HG03342 (cell line): Measurements from ENCODE around the gene CCDC9B.

ENCODE experiments used
- ATAC-seq: cut with Tn5 transposase; IDR thresholded peaks from one replicate; pipeline ENCODE4 v1.9.1; 2021; ENCODE audit warnings: mild to moderate bottlenecking, moderate library complexity; ENCODE audit not compliant: unreplicated experiment

CCDC9B gene

DNA sequence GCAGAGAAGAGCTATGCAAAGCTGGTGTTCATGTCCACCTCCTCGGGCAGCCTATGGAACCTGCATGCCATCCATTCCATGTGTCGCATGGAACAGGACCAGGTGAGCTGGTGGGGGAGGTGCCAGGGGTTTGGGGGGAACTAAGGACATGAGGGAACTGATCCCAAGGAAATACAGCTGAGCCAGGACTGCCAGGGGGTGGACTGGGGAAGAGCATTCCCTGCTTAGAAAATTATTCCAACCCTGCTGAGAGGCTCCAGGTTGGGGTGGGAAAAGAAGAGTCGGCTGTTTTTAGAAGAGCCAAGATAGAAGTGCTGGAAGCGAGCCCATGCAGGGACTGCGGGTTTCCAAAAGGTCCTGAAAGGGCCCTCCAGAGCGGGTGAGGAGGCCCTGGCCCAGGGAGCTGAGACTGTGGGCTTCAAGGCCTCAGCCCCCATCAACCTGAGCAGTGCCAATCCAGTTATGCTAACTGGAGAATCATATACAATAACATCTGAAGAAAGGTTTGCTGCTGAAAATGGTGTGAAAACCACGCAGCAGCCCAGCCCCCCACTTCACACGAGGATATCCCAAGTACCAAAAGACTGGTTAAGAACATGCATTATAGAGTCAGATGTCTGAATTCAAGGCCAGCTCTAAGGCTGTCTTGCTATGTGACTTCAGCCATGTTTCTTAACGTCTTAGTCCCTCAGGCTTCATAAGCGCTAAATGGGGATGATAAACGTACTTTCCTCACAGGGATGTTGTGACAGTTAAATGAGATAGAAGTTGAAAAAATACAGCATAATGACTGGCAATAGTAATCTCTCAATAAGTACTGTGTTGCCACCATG is 25.1 kb upstream of the CCDC9B start:
- ATAC-seq = no peak

- no peak for ATAC-seq
Measured at GRCh38 chr15:40365016-40365415, 24.3 kb upstream of the CCDC9B start.

- ATAC-seq = no peak
Measured at GRCh38 chr15:40364251-40364650, 23.5 kb upstream of the CCDC9B start.

DNA sequence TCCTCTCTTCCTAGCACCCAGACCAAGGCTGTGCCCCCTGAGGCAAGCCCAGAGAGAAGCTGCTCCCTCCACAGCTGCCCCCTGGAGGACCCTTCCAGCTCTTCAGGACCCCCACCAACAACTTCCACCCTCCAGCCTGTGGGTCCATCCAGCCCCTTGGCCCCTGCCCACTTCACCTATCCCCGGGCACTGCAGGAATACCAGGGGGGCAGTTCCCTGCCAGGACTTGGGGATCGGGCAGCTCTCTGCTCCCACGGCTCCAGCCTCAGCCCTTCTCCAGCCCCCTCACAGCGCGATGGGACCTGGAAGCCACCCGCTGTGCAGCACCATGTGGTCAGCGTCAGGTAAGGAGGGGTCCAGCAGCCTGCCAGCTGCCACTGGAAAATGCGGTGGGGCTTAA is 22.9 kb upstream of the CCDC9B start:
- ATAC-seq = no peak

DNA sequence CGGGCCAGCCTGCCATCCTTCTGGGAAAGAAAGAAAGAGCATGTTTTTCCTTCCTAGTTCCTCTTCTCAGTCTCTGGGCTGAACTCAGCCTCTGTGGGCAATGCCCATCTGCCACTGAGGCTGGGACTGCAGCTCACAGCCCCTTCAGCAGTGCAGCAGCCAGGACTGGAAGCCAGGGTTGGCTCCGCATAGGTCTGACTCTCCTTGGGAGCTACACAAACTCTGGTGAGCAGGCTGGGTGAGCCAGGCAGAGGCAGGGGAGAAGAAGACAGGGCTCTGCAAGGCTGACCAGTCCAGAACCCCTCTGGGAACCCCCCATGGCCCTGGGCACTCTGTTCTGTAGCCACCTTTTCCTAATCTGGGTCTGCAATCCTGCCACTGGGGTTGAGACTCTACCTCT is 20.9 kb upstream of the CCDC9B start:
- no peak for ATAC-seq

- no peak for ATAC-seq
Measured at GRCh38 chr15:40360015-40360414, 19.3 kb upstream of the CCDC9B start.

- ATAC-seq = no peak
Measured at GRCh38 chr15:40358471-40359353, 18.0 kb upstream of the CCDC9B start.

DNA sequence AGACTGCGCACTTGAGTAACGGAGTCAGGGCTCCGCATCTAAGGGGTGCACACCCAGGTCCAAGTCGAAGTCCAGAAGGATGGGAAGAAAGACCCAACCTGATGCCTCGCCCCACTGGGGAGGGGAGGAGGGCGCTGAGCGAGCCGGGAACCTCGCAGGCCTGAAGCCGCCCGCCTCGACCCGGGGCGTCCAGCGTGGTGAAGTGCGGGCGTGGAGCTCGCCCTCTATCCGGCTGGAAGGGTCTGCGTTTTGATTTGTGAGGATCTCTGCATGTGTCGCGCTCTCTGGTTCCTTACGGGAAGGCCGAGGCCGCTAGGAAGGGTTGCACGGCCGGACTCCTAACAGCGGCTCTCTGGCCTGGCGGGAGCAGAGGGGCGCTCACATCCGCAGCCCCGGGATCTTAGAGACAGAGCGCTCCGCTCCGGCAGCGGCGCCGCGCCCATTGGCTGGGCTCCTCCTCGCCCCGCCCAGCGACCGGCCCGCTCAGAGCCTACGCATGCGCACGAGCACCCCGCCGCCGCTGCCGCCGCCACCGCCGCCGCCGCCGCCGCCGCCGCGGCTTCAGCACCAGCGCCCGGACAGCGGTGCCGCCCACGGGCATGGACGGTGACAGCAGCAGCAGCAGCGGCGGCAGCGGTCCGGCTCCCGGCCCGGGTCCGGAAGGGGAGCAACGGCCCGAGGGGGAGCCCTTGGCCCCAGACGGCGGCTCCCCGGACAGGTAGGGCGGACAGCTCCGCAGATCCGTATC is 17.2 kb upstream of the CCDC9B start, which contains the start of gene DISP2:
DISP2 (plus strand) TSS at position 497 of the 748 bp plus-strand sequence; CDS start at position 600, 103 bp downstream.
- peak; percentile 87 for ATAC-seq

DNA sequence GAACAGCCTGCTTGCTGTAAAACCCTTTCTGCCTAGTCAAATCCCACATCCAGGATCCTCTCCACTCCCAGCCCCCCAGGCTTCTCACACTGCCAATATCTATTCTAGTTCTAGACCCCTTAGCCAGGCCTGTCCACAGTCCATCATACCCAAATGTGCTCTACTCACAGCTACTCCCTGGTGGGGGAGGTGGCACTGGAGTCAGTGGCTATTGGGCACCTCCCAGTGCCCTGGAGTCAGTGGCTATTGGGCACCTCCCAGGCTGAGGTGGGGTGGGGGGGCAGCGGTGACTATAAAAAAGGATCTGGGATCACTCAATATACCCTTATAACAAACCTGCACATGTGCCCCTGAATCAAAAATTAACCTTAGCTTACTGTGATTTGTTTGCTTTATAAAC is 16.5 kb upstream of the CCDC9B start:
- no peak for ATAC-seq

- ATAC-seq = no peak
Measured at GRCh38 chr15:40355976-40356585, 15.3 kb upstream of the CCDC9B start.

DNA sequence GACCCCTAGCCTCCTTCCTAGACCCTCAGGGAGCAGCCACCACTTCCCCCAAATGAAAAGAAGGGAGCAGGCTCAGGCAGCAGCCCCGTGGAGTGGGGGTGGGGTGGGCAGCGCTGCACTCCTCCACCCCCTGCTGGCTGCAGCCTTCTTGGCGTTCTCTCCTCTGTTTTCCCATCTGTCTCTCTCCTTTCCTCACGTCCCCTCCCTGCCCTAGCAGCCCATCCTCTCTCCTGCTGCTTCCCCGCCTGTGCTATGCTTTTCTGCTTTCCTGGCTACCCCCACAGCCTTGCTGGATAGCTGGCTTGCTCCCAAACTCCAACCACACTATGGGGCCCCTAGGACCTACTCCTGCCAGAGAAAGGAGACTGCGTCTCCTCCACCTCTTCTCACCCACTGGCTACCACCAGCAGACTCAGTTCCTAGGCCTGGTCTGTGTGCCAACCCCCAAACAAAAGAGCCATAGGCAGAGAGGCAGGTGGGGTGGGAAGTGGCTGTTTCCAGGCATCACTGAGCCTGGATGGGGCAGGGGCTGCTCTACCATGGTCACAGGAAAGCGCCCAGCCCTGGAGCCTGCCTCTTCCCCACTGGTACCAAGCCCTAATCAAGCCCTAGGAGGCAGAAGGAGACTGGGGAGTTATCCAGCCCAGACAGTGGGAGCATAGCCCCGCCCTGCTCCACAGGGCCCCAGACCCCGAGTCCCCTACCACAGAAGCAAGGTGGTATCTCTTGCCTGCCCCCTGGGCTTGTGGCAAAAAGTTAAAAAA is 13.9 kb upstream of the CCDC9B start:
- ATAC-seq = no peak

DNA sequence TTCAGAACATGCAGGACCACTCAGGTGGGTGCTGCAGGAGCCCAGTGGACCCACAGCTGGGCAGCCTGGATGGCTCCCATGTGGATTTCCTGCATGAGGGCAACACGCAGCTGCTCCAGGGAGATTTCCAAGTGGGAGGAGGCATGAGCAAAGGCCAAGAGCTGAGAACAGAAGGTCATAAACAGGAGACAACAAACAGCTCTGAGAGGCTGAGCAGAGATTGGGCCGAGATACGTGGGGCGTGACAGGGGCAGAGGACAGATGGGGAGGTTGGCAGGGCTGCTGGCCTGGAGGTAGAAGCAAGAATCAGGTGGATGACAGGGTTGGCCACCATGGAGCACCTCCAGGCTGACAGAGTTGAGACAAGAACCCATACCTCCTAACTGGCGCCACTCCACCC is 13.0 kb upstream of the CCDC9B start:
- no peak for ATAC-seq

DNA sequence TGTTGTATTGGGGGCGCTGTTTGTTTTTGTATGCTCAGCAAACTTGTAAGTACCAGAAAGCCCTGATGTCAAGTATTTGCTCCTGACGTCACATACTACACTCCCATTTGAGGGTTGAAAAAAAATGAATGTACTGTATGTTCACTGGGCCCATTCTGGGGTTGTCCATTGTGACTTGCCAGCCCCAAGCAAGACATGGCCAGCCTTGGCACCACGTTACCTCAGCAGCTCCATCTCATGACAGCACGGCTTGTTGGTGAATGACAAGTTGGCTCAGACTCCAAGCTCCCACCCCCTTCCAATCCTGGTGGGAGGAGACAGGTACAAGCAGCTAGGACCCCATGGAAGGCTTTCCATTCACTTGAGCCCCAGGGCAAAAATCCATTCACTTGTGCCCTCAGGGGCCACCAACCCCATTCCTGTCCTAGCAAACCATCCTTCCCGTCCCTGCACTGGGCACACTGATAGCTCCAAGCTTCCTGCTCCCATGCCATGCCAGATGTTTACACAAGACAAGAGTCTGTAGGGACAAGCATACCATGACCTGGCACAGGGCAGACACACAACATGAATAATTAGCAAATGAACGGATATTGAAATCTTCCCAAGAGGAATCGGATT is 11.7 kb upstream of the CCDC9B start:
- no peak for ATAC-seq

DNA sequence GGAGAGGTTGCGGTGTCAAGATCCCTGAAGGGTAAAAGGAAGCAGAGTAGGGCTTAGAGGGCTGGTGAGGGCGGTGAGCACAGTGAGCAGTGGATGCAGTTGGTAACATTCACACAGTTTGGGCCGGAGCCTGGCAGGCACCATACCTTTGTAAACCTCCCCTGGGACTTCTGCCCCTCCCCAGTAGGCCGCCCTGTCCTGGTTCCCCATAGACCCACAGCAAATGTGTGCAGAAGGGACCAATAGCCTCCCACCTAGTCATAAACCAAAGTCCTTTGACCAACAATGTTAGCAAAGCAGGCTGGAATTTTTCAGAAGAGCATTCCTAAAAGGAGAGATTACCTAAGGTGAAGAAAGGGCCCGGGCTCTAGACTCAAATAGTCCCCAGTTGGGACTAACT is 8.4 kb upstream of the CCDC9B start:
- no peak for ATAC-seq

DNA sequence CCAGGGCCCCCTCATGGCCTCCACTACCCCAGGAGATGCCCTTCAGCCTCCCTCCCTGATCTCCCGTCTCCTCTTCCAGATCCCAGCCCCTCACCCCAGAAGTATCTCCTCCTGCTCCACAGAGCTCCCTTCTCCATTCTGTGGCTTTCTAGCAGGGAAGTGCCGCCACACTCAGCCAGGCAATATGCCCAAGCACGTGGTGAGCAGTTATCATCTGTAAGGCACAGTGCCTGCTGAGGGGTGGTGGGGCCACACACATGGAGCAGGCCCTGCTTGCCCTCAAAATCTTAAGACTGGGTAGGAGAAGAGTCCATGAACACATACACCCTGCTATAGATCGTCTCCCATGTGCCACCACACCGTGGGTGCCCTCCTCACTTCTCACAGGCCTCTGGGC is 7.7 kb upstream of the CCDC9B start:
- no peak for ATAC-seq

DNA sequence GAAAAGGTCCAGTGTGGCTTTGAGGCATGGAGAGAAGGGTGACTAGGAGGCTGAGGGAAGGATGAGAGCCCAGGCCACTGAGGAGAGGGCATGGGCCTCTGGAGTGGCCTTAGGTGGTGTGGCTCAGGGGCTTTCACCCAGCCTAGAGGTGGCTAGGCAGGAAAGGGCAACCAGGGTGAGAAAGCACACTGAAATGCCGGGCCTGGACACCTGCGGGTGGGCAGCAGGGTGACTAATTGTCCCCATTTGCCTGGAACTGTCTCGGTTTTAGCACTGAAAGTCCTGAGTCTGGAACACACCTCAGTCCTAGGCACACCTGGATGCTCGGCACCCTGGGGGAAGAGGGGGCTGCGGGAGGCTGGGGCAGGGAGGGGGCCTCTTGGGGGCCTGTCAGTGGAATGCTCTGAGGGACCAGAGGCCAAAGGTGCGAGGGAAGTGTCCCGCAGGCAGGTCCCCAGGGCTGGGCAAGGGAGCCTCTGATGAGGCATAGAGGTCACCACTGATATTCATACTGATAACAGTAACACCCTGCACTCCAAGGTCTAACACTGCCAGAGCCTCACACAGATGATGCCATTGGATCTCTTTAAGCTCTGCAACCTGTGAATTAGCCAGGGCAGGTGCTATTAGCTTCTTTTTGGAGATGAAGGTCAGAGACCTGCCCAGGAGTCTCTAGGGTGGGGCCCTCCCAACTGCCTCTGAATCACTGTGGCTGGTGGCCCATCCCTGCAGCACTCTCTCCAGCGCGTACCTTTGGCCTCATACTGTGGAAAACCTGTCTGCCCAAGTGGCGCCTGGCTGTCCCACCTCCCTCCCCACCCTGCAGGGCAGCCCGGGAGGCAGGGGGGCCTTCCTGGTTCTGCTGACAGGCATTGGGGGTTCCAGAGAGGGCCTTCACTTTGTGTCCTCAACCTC is 7.1 kb upstream of the CCDC9B start:
- ATAC-seq = no peak

GRCh38 chr15:40346579-40347558 is 6.1 kb upstream of the CCDC9B start:
- no peak for ATAC-seq
